Esophagus mucosa (tissue), 1 donor: ENCODE results near the gene RAPGEF2. TPM values are rescaled to one million over a fixed set of nuclear protein-coding genes. Genes with fewer than 3 reads are reported as not detected.
"Not testable (repeated sequence)": the region's sequence is repeated elsewhere in the genome, so short reads cannot be mapped to it uniquely, and the experiment has no call there.

Source experiments
- ATAC-seq: fragments of 200-7000 bp; cut with Tn5 transposase; one replicate; pipeline ENCODE4 v1.9.1; 2020
- total RNA-seq: library from RNA; stranded (reverse); gene quantifications from one replicate; pipeline ENCODE4 v1.2.4, GENCODE V29; 2023
- donor health status: DM: yes; HTN: yes; CAD: no.

RAPGEF2 gene
- 8.4 TPM for total RNA-seq

- ATAC-seq = peak; percentile 99
Measured at GRCh38 chr4:159102622-159103383, at the start of gene RAPGEF2. Gene RAPGEF2, plus strand, starts transcription at chr4:159103079. Its CDS starts 1,084 bp downstream, at chr4:159104163.

- ATAC-seq = no peak
Measured at GRCh38 chr4:159055833-159056232, 47.0 kb upstream of the RAPGEF2 start.

GRCh38 chr4:159060161-159060560, 42.7 kb upstream of the RAPGEF2 start:
- no peak for ATAC-seq

- no peak for ATAC-seq
Measured at GRCh38 chr4:159062381-159062780, 40.5 kb upstream of the RAPGEF2 start.

- no peak for ATAC-seq
Measured at GRCh38 chr4:159065513-159066240, 37.2 kb upstream of the RAPGEF2 start.

GRCh38 chr4:159068139-159068538, 34.7 kb upstream of the RAPGEF2 start:
- not testable (repeated sequence) for ATAC-seq

- ATAC-seq = no peak
Measured at GRCh38 chr4:159069922-159070321, 33.0 kb upstream of the RAPGEF2 start.

GRCh38 chr4:159070742-159071141, 32.1 kb upstream of the RAPGEF2 start:
- ATAC-seq = no peak

- peak; percentile 67 for ATAC-seq
Measured at GRCh38 chr4:159071178-159071968, 31.5 kb upstream of the RAPGEF2 start.

- ATAC-seq = no peak
Measured at GRCh38 chr4:159071969-159072765, 30.7 kb upstream of the RAPGEF2 start.

- ATAC-seq = no peak
Measured at GRCh38 chr4:159075531-159075932, 27.3 kb upstream of the RAPGEF2 start.

- not testable (repeated sequence) for ATAC-seq
Measured at GRCh38 chr4:159077018-159077417, 25.9 kb upstream of the RAPGEF2 start.

- ATAC-seq = peak; percentile 42
Measured at GRCh38 chr4:159077702-159078495, 25.0 kb upstream of the RAPGEF2 start.

- ATAC-seq = no peak
Measured at GRCh38 chr4:159079074-159079473, 23.8 kb upstream of the RAPGEF2 start.

GRCh38 chr4:159086606-159087005, 16.3 kb upstream of the RAPGEF2 start:
- ATAC-seq = no peak

GRCh38 chr4:159090255-159090654, 12.6 kb upstream of the RAPGEF2 start:
- no peak for ATAC-seq

GRCh38 chr4:159094156-159094555, 8.7 kb upstream of the RAPGEF2 start:
- not testable (repeated sequence) for ATAC-seq

GRCh38 chr4:159096434-159096833, 6.4 kb upstream of the RAPGEF2 start:
- no peak for ATAC-seq

GRCh38 chr4:159097144-159097543, 5.7 kb upstream of the RAPGEF2 start:
- ATAC-seq = no peak

- no peak for ATAC-seq
Measured at GRCh38 chr4:159097785-159098184, 5.1 kb upstream of the RAPGEF2 start.

GRCh38 chr4:159098482-159099127, 4.3 kb upstream of the RAPGEF2 start:
- no peak for ATAC-seq
